SK-N-DZ (cell line): ENCODE measurements around the gene DHX16. TPM values are rescaled to one million over a fixed set of nuclear protein-coding genes. Genes with fewer than 3 reads are reported as not detected.
"Not testable (repeated sequence)": the region's sequence is repeated elsewhere in the genome, so short reads cannot be mapped to it uniquely, and the experiment has no call there.

Experiments
- DNase-seq: peaks from one replicate; pipeline ENCODE4 v3.0.0-alpha.2; 2015; ENCODE audit warnings: low spot score
- polyA plus RNA-seq, 2 experiments: library from polyadenylated mRNA; depleted of rRNA; stranded (reverse); fragments of >200 nt; gene quantifications; 2 replicates each; pipeline ENCODE4 v1.2.3, GENCODE V29; 2014

The DHX16 gene
- polyA plus RNA-seq (2014; cell fraction: cytosol; rRNA removed), result 34.0 and 34.2 TPM in 2 replicates
- polyA plus RNA-seq (2014; cell fraction: nucleus; rRNA removed), result 49.9 and 71.9 TPM in 2 replicates

- DNase-seq, result peak; percentile 97
Observed at GRCh38 chr6:30672445-30673253, at the start of gene DHX16. TSS of gene DHX16 (minus strand) at chr6:30673006. CDS start at chr6:30672841, 165 bp downstream.

GRCh38 chr6:30722025-30722279, 49.1 kb upstream of the DHX16 start:
- not testable (repeated sequence) for DNase-seq

GRCh38 chr6:30721198-30722024, 48.6 kb upstream of the DHX16 start:
- DNase-seq, result peak; percentile 83

- DNase-seq, result peak; percentile 70
Observed at GRCh38 chr6:30720738-30721197, 48.0 kb upstream of the DHX16 start.

GRCh38 chr6:30719791-30720737, 47.3 kb upstream of the DHX16 start, which contains the start of gene TUBB:
TSS of gene TUBB (plus strand) at chr6:30720352. CDS start at chr6:30720507, 155 bp downstream.
- peak; percentile 98 for DNase-seq

- peak; percentile 22 for DNase-seq
Observed at GRCh38 chr6:30719356-30719755, 46.5 kb upstream of the DHX16 start.

- not testable (repeated sequence) for DNase-seq
Observed at GRCh38 chr6:30717845-30718720, 45.3 kb upstream of the DHX16 start.

- DNase-seq, result peak; percentile 100
Observed at GRCh38 chr6:30717129-30717844, 44.5 kb upstream of the DHX16 start, which contains the start of gene MDC1. TSS of gene MDC1 (minus strand) at chr6:30717281. CDS start at chr6:30715175, 2,106 bp downstream.

GRCh38 chr6:30716879-30717128, 44.0 kb upstream of the DHX16 start:
- DNase-seq, result no peak

GRCh38 chr6:30714263-30714662, 41.5 kb upstream of the DHX16 start:
- DNase-seq, result no peak

GRCh38 chr6:30712441-30712945, 39.7 kb upstream of the DHX16 start:
- DNase-seq, result no peak

GRCh38 chr6:30711758-30712380, 39.1 kb upstream of the DHX16 start:
- DNase-seq, result no peak

- DNase-seq, result no peak
Observed at GRCh38 chr6:30709101-30709868, 36.5 kb upstream of the DHX16 start.

GRCh38 chr6:30707281-30707850, 34.6 kb upstream of the DHX16 start:
- no peak for DNase-seq

- no peak for DNase-seq
Observed at GRCh38 chr6:30705620-30706019, 32.8 kb upstream of the DHX16 start.

GRCh38 chr6:30703821-30704220, 31.0 kb upstream of the DHX16 start:
- DNase-seq, result no peak

- no peak for DNase-seq
Observed at GRCh38 chr6:30703011-30703410, 30.2 kb upstream of the DHX16 start.

- no peak for DNase-seq
Observed at GRCh38 chr6:30700340-30700739, 27.5 kb upstream of the DHX16 start.
